PC-3 (cell line): ENCODE results near the gene TRIM25. TPM values are rescaled to one million over a fixed set of nuclear protein-coding genes. Genes with fewer than 3 reads are reported as not detected.

Source experiments
- ATAC-seq: fragments of 200-7000 bp; cut with Tn5 transposase; 2 replicates; pipeline ENCODE4 v1.9.1; 2020; ENCODE audit warnings: mild to moderate bottlenecking, moderate library complexity
- BruUV-seq: library from RNA; stranded (reverse); fragments of 400-500 nt; replicated peaks from 2 replicates; lab custom pipeline; 2021; lab: Mats Ljungman, UMichigan
- CTCF ChIA-PET: fragments of 300-600 bp; sonication (Branson Sonifier 250); formaldehyde crosslinking; loops from one replicate; lab custom pipeline; 2022; ENCODE audit warnings: antibody characterized with exemption; lab: Charles Lee
- POLR2A ChIA-PET: fragments of 300-600 bp; sonication (Branson Sonifier 250); formaldehyde crosslinking; loops from one replicate; lab custom pipeline; 2022; ENCODE audit warnings: antibody characterized with exemption; ENCODE audit not compliant: unreplicated experiment; lab: Charles Lee
- DNase-seq: peaks from one replicate; pipeline ENCODE4 v3.0.0-alpha.2; 2015
- H2AFZ ChIP-seq: fragments of 300-600 bp; sonication (generic); 2 replicates; pipeline ENCODE4 v1.6.0; 2016; ENCODE audit warnings: antibody characterized with exemption, low read length
- H3F3A ChIP-seq: fragments of 300-600 bp; sonication (generic); one replicate; pipeline ENCODE4 v1.6.0; 2017; ENCODE audit warnings: antibody characterized with exemption, low read length, control low read depth, mild to moderate bottlenecking; ENCODE audit not compliant: unreplicated experiment
- H3K27ac ChIP-seq: fragments of 300-600 bp; sonication (generic); 2 replicates; pipeline ENCODE4 v1.5.1; 2016; ENCODE audit warnings: mild to moderate bottlenecking, low read length
- H3K27me3 ChIP-seq: fragments of 300-600 bp; sonication (generic); 2 replicates; pipeline ENCODE4 v1.6.1; 2016; ENCODE audit warnings: low read length, mixed read lengths
- H3K36me3 ChIP-seq: fragments of 300-600 bp; sonication (generic); 2 replicates; pipeline ENCODE4 v1.6.1; 2016; ENCODE audit warnings: low read depth, mixed run types, low read length, mixed read lengths
- H3K4me1 ChIP-seq: fragments of 300-600 bp; sonication (generic); 2 replicates; pipeline ENCODE4 v1.5.1; 2016; ENCODE audit warnings: low read length; ENCODE audit not compliant: insufficient read depth
- H3K4me2 ChIP-seq: fragments of 300-600 bp; sonication (generic); 2 replicates; pipeline ENCODE4 v1.6.0; 2016; ENCODE audit warnings: low read length
- H3K4me3 ChIP-seq: fragments of 300-600 bp; sonication (generic); 2 replicates; pipeline ENCODE4 v1.5.1; 2016; ENCODE audit warnings: mild to moderate bottlenecking, low read length, mixed read lengths
- H3K79me2 ChIP-seq: fragments of 300-600 bp; sonication (generic); 2 replicates; pipeline ENCODE4 v1.6.1; 2017; ENCODE audit warnings: low read length, mixed read lengths
- H3K9ac ChIP-seq: fragments of 300-600 bp; sonication (generic); 2 replicates; pipeline ENCODE4 v1.6.0; 2016; ENCODE audit warnings: mild to moderate bottlenecking, low read length
- H3K9me2 ChIP-seq: fragments of 300-600 bp; sonication (generic); replicated peaks from 2 replicates; pipeline ENCODE4 v1.6.1; 2016; ENCODE audit warnings: mixed run types, low read length, mixed read lengths
- H3K9me3 ChIP-seq: fragments of 300-600 bp; sonication (generic); 2 replicates; pipeline ENCODE4 v1.6.1; 2016; ENCODE audit warnings: low read length, mixed read lengths
- H4K20me1 ChIP-seq: fragments of 300-600 bp; sonication (generic); 2 replicates; pipeline ENCODE4 v1.6.1; 2016; ENCODE audit warnings: low read length, mixed read lengths
- CTCF ChIP-seq: fragments of 300-600 bp; sonication (generic); conservative IDR thresholded peaks from 2 replicates; pipeline ENCODE4 v1.5.1; 2017; ENCODE audit warnings: antibody characterized with exemption, low read depth, mild to moderate bottlenecking, low read length
- EZH2 ChIP-seq: fragments of 300-600 bp; sonication (generic); IDR thresholded peaks from one replicate; pipeline ENCODE4 v1.6.1; 2017; ENCODE audit warnings: antibody characterized with exemption, mild to moderate bottlenecking, low read length; ENCODE audit not compliant: unreplicated experiment
- EZH2phosphoT487 ChIP-seq: fragments of 300-600 bp; sonication (generic); IDR thresholded peaks from 2 replicates; pipeline ENCODE4 v1.6.1; 2018; ENCODE audit warnings: mild to moderate bottlenecking, antibody characterized with exemption, low read length, borderline replicate concordance
- intact Hi-C: fragments of 100-400 bp; cut with micrococcal nuclease; formaldehyde crosslinking; loops from 2 replicates; pipeline ENCODE4 v1.9.0; 2023
- total RNA-seq: library from RNA; depleted of rRNA; stranded (reverse); fragments of >200 nt; gene quantifications from 2 replicates; pipeline ENCODE4 v1.2.3, GENCODE V29; 2014

The TRIM25 gene
- total RNA-seq, 1 experiment from 2014 or later = 44.0 TPM

GRCh38 chr17:56863974-56864373 is 49.9 kb downstream of the TRIM25 start:
- Histone ChIP-seq H3K4me1 (no peaks in the 10 kb centered on the region), H3K27me3 (no peaks in the 10 kb centered on the region), H3F3A (no peaks in the 10 kb centered on the region), H3K9me2 (no peaks in the 10 kb centered on the region), H3K9me3 (no peaks in the 10 kb centered on the region), H2AFZ (no peak overlapping the region), H3K4me3 (no peak overlapping the region), H3K9ac (no peak overlapping the region), H3K4me2 (no peak overlapping the region), H4K20me1 (no peaks in the 10 kb centered on the region), H3K27ac (no peak overlapping the region), H3K79me2 (no peaks in the 10 kb centered on the region), H3K36me3 (peaks cover 23% of the 10 kb centered on the region)
- CTCF ChIA-PET = interaction anchor here (0.5 kb wide), 1 partner anchor 46 kb away, joined by 3 read pairs; no protein-coding TSS in a partner anchor
- ATAC-seq (no peak), DNase-seq (no peak)
- no TSS peak for BruUV-seq
- intact Hi-C loops = no loop called here
- POLR2A ChIA-PET = interaction anchor here (0.7 kb wide), 1 partner anchor 97 kb away, joined by 4 read pairs; no protein-coding TSS in a partner anchor
- TF ChIP-seq EZH2 (no peak), CTCF (no peak), EZH2phosphoT487 (no peak)

GRCh38 chr17:56861899-56862298 is 52.0 kb downstream of the TRIM25 start:
- no peaks in the 10 kb centered on the region for H3K9me3 ChIP-seq
- H3K9ac ChIP-seq = no peak overlapping the region
- CTCF ChIA-PET = no interaction called here
- H3K27me3 ChIP-seq = no peaks in the 10 kb centered on the region
- H3F3A ChIP-seq = no peaks in the 10 kb centered on the region
- TF ChIP-seq CTCF (no peak), EZH2phosphoT487 (no peak)
- no peaks in the 10 kb centered on the region for H4K20me1 ChIP-seq
- intact Hi-C loops = no loop called here
- H3K79me2 ChIP-seq = no peaks in the 10 kb centered on the region
- POLR2A ChIA-PET = no interaction called here
- no peaks in the 10 kb centered on the region for H3K4me1 ChIP-seq
- no peak overlapping the region for H3K27ac ChIP-seq
- no peak overlapping the region for H2AFZ ChIP-seq
- H3K4me2 ChIP-seq = no peak overlapping the region
- no peaks in the 10 kb centered on the region for H3K9me2 ChIP-seq
- BruUV-seq = no TSS peak
- no peak overlapping the region for H3K4me3 ChIP-seq
- DNase-seq = no peak
- H3K36me3 ChIP-seq = peaks cover 30% of the 10 kb centered on the region
- ATAC-seq = no peak

- CTCF ChIA-PET = no interaction called here
- Histone ChIP-seq H3K4me2 (no peak overlapping the region), H2AFZ (no peak overlapping the region), H4K20me1 (no peaks in the 10 kb centered on the region), H3K79me2 (no peaks in the 10 kb centered on the region), H3F3A (no peaks in the 10 kb centered on the region), H3K4me1 (no peaks in the 10 kb centered on the region), H3K4me3 (no peak overlapping the region), H3K9me2 (no peaks in the 10 kb centered on the region), H3K27me3 (no peaks in the 10 kb centered on the region), H3K9me3 (no peaks in the 10 kb centered on the region), H3K27ac (no peak overlapping the region), H3K36me3 (peaks cover 26% of the 10 kb centered on the region; the same call in 1 of the 2 replicates), H3K9ac (no peak overlapping the region)
- no TSS peak for BruUV-seq
- ATAC-seq (no peak), DNase-seq (no peak)
- intact Hi-C loops = no loop called here
- POLR2A ChIA-PET = no interaction called here
- TF ChIP-seq EZH2phosphoT487 (no peak), CTCF (no peak), EZH2 (no peak)
Measured at GRCh38 chr17:56851008-56851407, 62.8 kb downstream of the TRIM25 start.
